SK-N-SH treated with all-trans-retinoic acid at 6 μM for 48 hours (cell line): ENCODE measurements around the gene C12orf57.

Experiments
- GLIS3 ChIP-seq: fragments of 250-450 bp; sonication (Bioruptor Pico); IDR thresholded peaks from 2 replicates; pipeline ENCODE4 v1.5.0; 2020; ENCODE audit warnings: mild to moderate bottlenecking, moderate library complexity
- RARB ChIP-seq: fragments of 250-450 bp; sonication (Bioruptor Pico); IDR thresholded peaks from 2 replicates; pipeline ENCODE4 v1.8.0; 2021; ENCODE audit warnings: mild to moderate bottlenecking, moderate library complexity
- TCF4 ChIP-seq: fragments of 250-450 bp; sonication (Bioruptor Pico); IDR thresholded peaks from 2 replicates; pipeline ENCODE4 v1.8.0; 2021; ENCODE audit warnings: mild to moderate bottlenecking, moderate library complexity, borderline replicate concordance
- TOX ChIP-seq: fragments of 250-450 bp; sonication (Bioruptor Pico); IDR thresholded peaks from 2 replicates; pipeline ENCODE4 v1.8.0; 2021; ENCODE audit warnings: mild to moderate bottlenecking, moderate library complexity, borderline replicate concordance
- ZNF70 ChIP-seq: fragments of 450-650 bp; formaldehyde crosslinking; IDR thresholded peaks from 2 replicates; pipeline ENCODE4 v1.5.0; 2020; ENCODE audit warnings: mild to moderate bottlenecking, moderate library complexity
- TF ChIP-seq, protein P1 (sequence below): fragments of 250-450 bp; sonication (Bioruptor Pico); IDR thresholded peaks from 2 replicates; pipeline ENCODE4 v1.5.1; 2020; ENCODE audit warnings: low read depth, mild to moderate bottlenecking, moderate library complexity

DNA sequence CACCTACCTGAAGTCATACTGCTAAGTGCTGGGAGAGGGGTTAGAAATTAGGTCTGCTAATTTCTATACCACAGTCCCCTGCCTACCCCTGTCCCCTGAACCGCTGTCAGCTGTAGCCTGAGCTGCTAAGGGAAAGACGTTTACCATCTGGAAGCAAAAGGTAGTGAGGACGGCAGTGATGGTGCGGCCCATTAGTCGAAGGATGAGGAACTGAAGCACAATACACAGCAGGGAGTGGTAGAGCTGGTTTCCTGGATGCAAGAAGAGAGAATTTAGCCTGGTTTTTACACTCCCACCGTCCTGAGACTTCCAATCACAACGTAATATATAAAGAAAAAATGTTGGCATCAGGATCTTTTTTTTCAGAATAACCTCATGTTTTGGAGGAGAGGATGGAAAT lies 38.7 kb downstream of the C12orf57 start:
- TF ChIP-seq ZNF70 (no peak), GLIS3 (CRISPR knock-in tag) (no peak), RARB (CRISPR knock-in tag) (no peak), TCF4 (CRISPR knock-in tag) (no peak), TOX (no peak)
- TF ChIP-seq, protein P1, sequence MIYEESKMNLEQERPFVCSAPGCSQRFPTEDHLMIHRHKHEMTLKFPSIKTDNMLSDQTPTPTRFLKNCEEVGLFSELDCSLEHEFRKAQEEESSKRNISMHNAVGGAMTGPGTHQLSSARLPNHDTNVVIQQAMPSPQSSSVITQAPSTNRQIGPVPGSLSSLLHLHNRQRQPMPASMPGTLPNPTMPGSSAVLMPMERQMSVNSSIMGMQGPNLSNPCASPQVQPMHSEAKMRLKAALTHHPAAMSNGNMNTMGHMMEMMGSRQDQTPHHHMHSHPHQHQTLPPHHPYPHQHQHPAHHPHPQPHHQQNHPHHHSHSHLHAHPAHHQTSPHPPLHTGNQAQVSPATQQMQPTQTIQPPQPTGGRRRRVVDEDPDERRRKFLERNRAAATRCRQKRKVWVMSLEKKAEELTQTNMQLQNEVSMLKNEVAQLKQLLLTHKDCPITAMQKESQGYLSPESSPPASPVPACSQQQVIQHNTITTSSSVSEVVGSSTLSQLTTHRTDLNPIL (CRISPR knock-in tag): no peak
